Measurements from ENCODE around the gene NRP1. TPM values are rescaled to one million over a fixed set of nuclear protein-coding genes. Genes with fewer than 3 reads are reported as not detected.

The NRP1 gene
- total RNA-seq, 2 donors from 2014 or later: 11.7 to 18.4 TPM

DNA sequence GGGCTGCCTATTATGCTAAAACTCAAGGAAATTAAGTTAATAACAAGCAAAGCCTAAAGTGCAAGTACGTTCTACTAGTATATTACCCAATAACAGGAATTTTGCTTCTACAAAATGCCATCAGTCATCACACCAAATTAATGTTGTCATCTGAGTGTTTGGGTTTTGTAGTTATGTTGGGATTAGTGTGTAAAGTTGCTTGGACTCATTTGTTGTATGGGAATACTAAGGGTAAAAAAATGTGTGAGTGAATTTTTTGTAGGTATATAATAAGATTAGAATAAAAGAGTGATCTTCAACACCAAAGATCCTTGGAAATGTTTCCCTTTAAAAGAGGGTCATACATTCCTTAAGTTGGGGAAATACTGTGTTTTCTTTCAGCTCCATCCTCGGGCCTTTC is 38.6 kb downstream of the NRP1 start:
- no peaks in the 10 kb centered on the region for H3K9me3 ChIP-seq
- H3K4me3 ChIP-seq: no peak overlapping the region
- no peak overlapping the region for H3K27ac ChIP-seq
- TF ChIP-seq, protein P1, sequence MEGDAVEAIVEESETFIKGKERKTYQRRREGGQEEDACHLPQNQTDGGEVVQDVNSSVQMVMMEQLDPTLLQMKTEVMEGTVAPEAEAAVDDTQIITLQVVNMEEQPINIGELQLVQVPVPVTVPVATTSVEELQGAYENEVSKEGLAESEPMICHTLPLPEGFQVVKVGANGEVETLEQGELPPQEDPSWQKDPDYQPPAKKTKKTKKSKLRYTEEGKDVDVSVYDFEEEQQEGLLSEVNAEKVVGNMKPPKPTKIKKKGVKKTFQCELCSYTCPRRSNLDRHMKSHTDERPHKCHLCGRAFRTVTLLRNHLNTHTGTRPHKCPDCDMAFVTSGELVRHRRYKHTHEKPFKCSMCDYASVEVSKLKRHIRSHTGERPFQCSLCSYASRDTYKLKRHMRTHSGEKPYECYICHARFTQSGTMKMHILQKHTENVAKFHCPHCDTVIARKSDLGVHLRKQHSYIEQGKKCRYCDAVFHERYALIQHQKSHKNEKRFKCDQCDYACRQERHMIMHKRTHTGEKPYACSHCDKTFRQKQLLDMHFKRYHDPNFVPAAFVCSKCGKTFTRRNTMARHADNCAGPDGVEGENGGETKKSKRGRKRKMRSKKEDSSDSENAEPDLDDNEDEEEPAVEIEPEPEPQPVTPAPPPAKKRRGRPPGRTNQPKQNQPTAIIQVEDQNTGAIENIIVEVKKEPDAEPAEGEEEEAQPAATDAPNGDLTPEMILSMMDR (IDR thresholded peaks at IDR 0.05): no peak
- H3K27me3 ChIP-seq: no peaks in the 10 kb centered on the region
- intact Hi-C loops (cut with DNase I): no loop called here
- H3K9ac ChIP-seq (ENCODE audit: low read depth in 2 of 2, low read length in 2 of 2): no peak overlapping the region
- no peaks in the 10 kb centered on the region for H3K4me1 ChIP-seq
- DNase-seq: no peak
- no peaks in the 10 kb centered on the region for H3K36me3 ChIP-seq

DNA sequence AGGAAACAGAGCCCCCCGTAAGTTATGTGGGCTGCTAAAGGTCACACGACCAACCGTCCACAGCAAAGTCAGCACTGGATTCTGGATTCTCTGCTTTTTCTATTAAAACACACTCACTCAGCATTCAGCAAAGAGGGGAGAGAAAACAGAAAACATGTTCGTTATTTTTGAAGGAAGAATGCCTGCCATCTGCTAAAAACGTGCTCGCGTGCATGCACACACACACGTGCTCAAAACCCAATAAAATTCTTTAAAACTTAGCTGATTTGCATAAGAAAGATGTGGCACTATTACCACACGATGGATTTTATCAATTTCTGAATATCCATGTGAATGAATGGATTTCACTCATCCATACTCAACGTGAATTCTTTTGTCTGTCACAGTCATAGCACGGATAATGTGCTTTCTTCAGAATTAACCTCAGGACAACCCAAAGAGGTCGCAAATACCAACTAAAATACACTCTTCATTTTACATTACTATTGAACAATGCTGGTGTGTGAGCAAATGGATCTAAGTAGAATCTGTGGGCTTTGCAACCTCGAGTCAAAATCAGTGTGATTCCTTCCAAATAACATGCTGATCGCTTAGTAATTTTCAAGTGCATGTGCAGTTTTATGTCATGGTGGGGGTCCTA is 40.8 kb downstream of the NRP1 start:
- Histone ChIP-seq H3K9me3 (no peaks in the 10 kb centered on the region), H3K27ac (no peak overlapping the region), H3K36me3 (no peaks in the 10 kb centered on the region), H3K27me3 (no peaks in the 10 kb centered on the region), H3K9ac (ENCODE audit: low read depth in 2 of 2, low read length in 2 of 2) (no peak overlapping the region), H3K4me1 (no peaks in the 10 kb centered on the region), H3K4me3 (no peak overlapping the region)
- intact Hi-C loops (cut with DNase I): no loop called here
- TF ChIP-seq, protein P1 (IDR thresholded peaks at IDR 0.05): no peak
- DNase-seq: no peak

DNA sequence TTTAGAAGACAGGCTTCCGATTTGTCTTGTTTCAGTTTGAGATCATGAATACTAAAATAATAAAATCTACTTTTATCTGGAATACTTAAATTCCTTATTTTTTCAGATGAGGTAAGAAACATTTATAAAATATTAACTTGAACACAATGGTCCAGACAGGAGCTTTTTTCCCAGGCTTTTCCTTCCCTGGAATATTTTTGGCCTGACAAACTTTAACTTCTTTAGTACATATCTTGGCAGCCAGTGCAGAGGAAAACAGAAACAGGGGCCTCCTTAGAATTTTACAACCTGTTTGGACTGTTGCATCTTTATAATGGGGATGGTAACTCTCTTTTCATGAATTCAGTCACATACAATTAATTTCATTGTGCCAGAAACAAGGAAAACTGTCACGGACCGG is 41.4 kb downstream of the NRP1 start:
- intact Hi-C loops (cut with DNase I): no loop called here
- H3K9me3 ChIP-seq: no peaks in the 10 kb centered on the region
- H3K27me3 ChIP-seq: no peaks in the 10 kb centered on the region
- H3K4me1 ChIP-seq: no peaks in the 10 kb centered on the region
- H3K36me3 ChIP-seq: no peaks in the 10 kb centered on the region
- no peak for DNase-seq
- TF ChIP-seq, protein P1 (IDR thresholded peaks at IDR 0.05): no peak
- no peak overlapping the region for H3K27ac ChIP-seq
- H3K9ac ChIP-seq (ENCODE audit: low read depth in 2 of 2, low read length in 2 of 2): no peak overlapping the region
- H3K4me3 ChIP-seq: no peak overlapping the region

DNA sequence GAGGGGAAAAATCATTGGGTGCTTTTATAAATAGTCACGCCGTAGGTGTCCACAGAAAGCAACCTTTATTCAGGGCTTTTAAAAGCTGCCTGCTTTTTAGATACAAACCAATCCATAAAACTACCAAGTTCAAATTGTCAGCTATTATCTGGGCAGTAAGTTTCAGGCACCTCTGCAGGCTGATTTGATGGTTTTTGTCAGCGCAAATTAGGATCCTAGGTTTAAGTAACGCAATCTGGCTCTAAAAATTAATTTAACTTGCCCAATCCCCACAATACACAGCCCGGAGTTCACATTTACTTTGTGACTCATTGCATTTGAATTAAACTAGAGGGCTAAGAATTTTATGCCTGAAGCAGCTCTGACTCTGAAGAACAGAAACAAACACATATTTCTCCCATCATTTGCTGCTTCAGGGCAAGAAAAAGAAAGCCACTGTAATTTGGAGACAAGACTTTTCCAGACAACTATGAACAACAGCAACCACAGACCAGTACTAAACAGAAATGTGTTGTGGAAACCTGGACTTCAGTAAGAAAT is 43.3 kb downstream of the NRP1 start:
- H3K4me1 ChIP-seq: no peaks in the 10 kb centered on the region
- H3K9ac ChIP-seq (ENCODE audit: low read depth in 2 of 2, low read length in 2 of 2): no peak overlapping the region
- TF ChIP-seq, protein P1 (IDR thresholded peaks at IDR 0.05): no peak

DNA sequence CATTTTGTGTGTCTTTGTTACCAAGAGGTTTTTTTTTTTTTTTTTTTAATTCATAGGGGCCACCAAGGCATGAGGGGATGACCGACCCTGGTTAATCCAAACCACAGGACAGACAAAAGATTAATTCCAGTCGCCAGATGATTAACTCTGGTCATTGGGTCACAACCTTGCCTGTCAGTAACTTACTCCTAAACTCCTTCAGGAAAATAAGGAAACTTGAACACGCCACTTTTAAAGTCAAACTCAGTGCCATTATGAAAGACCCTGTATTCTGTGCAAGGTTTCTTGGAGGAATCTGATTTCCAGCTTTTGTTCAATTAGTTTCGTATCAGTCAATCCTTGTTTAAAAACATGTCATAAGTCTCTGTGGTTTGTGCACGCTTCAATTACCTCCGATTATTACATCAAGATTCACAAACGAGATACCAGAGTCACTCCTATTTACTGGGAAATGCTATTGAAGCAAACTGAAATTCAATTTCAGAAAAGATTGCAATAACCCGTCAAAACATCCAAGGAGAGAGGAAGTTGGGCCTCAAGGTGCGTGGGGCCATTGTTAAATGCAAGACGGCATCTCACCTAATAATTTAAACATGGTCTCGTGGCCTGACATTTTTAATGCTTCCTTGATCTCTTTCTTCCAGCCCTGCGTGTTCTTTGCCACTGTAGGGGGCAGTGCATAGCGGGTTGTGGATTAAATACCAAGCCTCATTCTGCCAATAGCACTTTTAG is 44.0 kb downstream of the NRP1 start:
- intact Hi-C loops (cut with DNase I): no loop called here
- Histone ChIP-seq H3K27ac (no peak overlapping the region), H3K27me3 (no peaks in the 10 kb centered on the region), H3K36me3 (no peaks in the 10 kb centered on the region), H3K9me3 (no peaks in the 10 kb centered on the region), H3K4me1 (no peaks in the 10 kb centered on the region), H3K9ac (ENCODE audit: low read depth in 2 of 2, low read length in 2 of 2) (no peak overlapping the region), H3K4me3 (no peak overlapping the region)
- no peak for DNase-seq
- TF ChIP-seq, protein P1 (IDR thresholded peaks at IDR 0.05): no peak

More for the DNA sequence above, 43.3 kb downstream of the NRP1 start:
- no peak overlapping the region for H3K4me3 ChIP-seq
- H3K36me3 ChIP-seq: no peaks in the 10 kb centered on the region
- no peak for DNase-seq
- H3K9me3 ChIP-seq: no peaks in the 10 kb centered on the region
- no peaks in the 10 kb centered on the region for H3K27me3 ChIP-seq
- no peak overlapping the region for H3K27ac ChIP-seq
- intact Hi-C loops (cut with DNase I): no loop called here

Measured in colonic mucosa (tissue), 4 donors.